GM18508 (cell line): ENCODE data around the gene GART.
A peak's percentile ranks its signal among the peaks of the same experiment; 100 is the strongest.
"Not testable (repeated sequence)": the region's sequence is repeated elsewhere in the genome, so short reads cannot be mapped to it uniquely, and the experiment has no call there.

ENCODE experiments used
- ATAC-seq: cut with Tn5 transposase; IDR thresholded peaks from one replicate; pipeline ENCODE4 v1.9.1; 2021; ENCODE audit warnings: moderate number of reproducible peaks; ENCODE audit not compliant: insufficient read depth, unreplicated experiment

The GART gene

GRCh38 chr21:33541756-33542639, at the start of gene GART:
Gene GART, minus strand, starts transcription at chr21:33542117. Its CDS starts 2,802 bp downstream, at chr21:33539315.
- ATAC-seq: peak; percentile 24

- no peak for ATAC-seq
These were observed 46.8 kb upstream of the GART start, which contains the start of gene DONSON for GRCh38 chr21:33588485-33589335. Gene DONSON, minus strand, starts transcription at chr21:33588684. Its CDS starts 43 bp downstream, at chr21:33588641.

DNA sequence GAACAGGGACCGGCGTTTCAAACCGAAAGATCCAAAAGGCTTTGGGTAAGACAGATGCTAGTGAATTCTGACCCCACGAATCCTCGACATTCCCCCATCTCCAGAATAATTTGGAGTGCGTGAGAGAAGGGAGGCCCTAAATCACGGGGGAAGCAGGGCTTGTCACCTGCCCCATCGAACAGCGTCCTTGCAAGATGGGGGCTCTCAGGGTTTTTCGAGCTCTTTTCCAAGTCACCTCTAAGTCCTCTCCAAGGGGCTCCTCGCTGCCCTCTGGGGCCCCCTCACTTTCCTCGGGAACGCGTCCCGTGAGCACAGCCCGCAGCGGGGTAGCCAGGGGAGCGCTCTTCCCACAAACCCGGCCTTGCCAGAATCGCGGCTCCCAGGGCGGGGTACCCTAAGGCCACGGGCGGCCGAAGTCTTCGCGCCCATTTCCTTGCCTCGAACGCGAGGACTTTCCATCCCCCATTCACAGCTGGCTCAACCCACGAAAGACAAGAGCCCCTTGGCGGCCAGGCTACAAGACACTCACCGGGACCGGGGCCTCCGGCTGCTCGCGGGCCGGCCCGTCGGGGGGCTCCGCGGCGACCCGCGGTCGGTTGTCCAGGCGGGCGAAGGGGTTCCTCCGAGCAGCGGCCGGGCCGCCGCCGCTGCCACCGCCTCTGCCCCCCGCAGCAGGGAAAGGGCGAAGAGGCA, 46.0 kb upstream of the GART start:
- ATAC-seq: no peak

- no peak for ATAC-seq
These were observed 45.0 kb upstream of the GART start for GRCh38 chr21:33586927-33587326.

GRCh38 chr21:33584455-33584854, 42.5 kb upstream of the GART start:
- no peak for ATAC-seq

- no peak for ATAC-seq
These were observed 37.1 kb upstream of the GART start for GRCh38 chr21:33578959-33579542.

DNA sequence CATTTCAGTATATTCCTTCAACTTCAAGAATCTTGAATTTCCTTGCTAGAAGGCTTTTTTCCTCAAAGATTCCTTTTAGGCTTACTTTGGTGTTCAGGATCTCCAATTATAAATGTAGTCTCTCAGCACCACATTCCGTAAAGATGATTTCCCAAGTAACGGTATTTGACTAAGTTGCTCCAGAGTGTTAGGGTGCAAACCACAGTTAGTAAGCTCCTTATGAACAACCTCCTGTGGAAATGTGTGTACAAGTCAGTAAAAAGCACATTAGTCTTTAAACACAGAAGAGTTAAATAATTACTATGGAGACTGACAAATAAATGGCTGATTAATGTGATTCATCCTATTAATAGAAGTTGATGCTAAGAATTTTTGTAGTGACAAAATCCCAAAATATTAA, 36.3 kb upstream of the GART start:
- ATAC-seq: no peak

- ATAC-seq: not testable (repeated sequence)
These were observed 34.8 kb upstream of the GART start for GRCh38 chr21:33576741-33577141.

GRCh38 chr21:33572350-33572749, 30.4 kb upstream of the GART start:
- ATAC-seq: no peak

- ATAC-seq: no peak
These were observed 28.1 kb upstream of the GART start for GRCh38 chr21:33569991-33570390.

- no peak for ATAC-seq
These were observed 26.5 kb upstream of the GART start for GRCh38 chr21:33568448-33568847.

- no peak for ATAC-seq
These were observed 26.0 kb upstream of the GART start for GRCh38 chr21:33567914-33568313.

- ATAC-seq: no peak
These were observed 24.6 kb upstream of the GART start for GRCh38 chr21:33566514-33566913.

DNA sequence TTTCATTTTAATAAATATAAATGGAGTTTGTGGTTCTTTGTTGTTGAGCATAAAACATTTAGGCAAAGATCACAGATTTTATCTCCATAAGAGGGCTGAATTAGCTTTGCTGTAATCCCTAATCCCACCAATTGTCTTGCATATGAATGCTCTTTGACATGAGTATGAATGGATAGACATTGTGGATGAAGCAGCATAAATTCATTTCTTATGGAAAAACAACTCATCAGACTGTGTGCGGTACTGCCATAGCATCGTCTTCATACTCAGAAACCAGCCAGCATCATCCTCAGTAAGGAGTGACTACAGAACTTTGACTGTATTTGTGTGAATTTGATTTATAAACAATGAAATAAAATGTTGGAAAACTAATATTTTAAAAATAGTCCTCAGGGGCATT, 20.5 kb upstream of the GART start:
- ATAC-seq: no peak

- no peak for ATAC-seq
These were observed 19.5 kb upstream of the GART start for GRCh38 chr21:33561373-33561772.

- ATAC-seq: no peak
These were observed 19.0 kb upstream of the GART start for GRCh38 chr21:33560965-33561364.

DNA sequence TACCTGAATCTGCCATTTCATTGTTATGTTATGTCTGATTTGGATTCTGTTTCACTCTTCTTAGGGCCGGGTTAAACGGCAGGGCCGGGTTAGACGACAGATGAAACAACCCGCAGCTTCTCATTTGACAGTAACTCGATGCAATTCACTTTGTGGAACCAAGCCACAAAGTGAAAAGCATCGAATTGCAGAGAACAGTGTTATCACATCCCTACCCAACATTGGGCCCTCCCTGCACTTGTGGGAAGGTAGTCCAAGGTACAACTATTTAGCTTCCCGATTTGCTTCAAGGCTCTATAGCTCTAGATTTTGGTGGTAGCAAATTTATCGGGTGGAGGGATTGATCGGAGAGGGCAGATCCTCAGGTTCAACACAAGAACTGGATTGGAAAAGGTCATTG, 17.9 kb upstream of the GART start:
- ATAC-seq: no peak

DNA sequence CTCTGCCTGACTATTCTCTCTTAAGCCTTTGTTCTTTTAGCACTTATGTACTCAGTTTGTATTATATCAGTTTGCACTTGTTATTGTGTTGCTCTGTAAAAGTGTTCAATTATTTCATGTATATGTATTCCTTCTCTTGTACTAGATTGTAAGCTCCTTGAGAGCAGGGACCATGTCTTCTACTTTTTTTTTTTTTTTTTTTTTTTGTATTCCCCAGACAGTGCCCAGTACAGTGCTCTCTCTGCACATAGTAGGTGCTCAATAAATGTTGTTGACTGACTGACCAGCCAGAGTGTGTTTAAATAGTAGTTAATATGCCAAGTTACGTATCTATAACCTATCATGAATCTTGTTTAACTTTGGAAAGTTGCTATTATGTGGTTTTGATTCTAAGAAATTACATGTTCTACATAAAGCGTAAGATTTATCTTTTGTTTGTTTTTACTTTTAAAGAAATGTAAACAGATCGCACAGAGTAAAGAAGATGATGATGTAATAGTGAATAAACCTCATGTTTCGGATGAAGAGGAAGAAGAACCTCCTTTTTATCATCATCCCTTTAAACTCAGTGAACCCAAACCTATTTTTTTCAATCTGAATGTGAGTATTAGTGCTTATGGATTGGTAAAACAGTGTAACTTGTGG, 17.0 kb upstream of the GART start:
- no peak for ATAC-seq

GRCh38 chr21:33557447-33557846, 15.5 kb upstream of the GART start:
- ATAC-seq: no peak

- no peak for ATAC-seq
These were observed 13.0 kb upstream of the GART start for GRCh38 chr21:33554982-33555344.
